HepG2 (cell line): Measurements from ENCODE around the gene BGN. TPM values are rescaled to one million over a fixed set of nuclear protein-coding genes. Genes with fewer than 3 reads are reported as not detected.

Experiments
- CC2D1A ChIP-seq: sonication (generic); formaldehyde crosslinking; IDR thresholded peaks from 2 replicates; pipeline ENCODE4 v1.8.1; 2023; ENCODE audit warnings: mild to moderate bottlenecking, missing genetic modification reagents
- CHD2 ChIP-seq: IDR thresholded peaks from 2 replicates; pipeline ENCODE4 v1.6.1; 2011; ENCODE audit warnings: low read depth, low read length, improper control_type of control experiment
- ETV6 ChIP-seq: sonication (generic); formaldehyde crosslinking; conservative IDR thresholded peaks from 2 replicates; pipeline ENCODE4 v1.4.0; 2020; ENCODE audit warnings: missing genetic modification reagents
- FIP1L1 ChIP-seq: fragments of 200-400 bp; formaldehyde crosslinking; IDR thresholded peaks from 2 replicates; pipeline ENCODE4 v1.6.1; 2018; ENCODE audit warnings: low read depth, mild to moderate bottlenecking, low read length, moderate library complexity, borderline replicate concordance; ENCODE audit not compliant: insufficient read depth
- GABPB1 ChIP-seq: IDR thresholded peaks from 2 replicates; pipeline ENCODE4 v1.6.1; 2016; ENCODE audit warnings: mild to moderate bottlenecking, missing genetic modification reagents, moderate library complexity, missing compliant biosample characterization
- GTF3A ChIP-seq: sonication (generic); formaldehyde crosslinking; conservative IDR thresholded peaks from 2 replicates; pipeline ENCODE4 v1.4.0; 2020; ENCODE audit warnings: mild to moderate bottlenecking, missing genetic modification reagents
- HNRNPUL1 ChIP-seq: fragments of 200-400 bp; formaldehyde crosslinking; IDR thresholded peaks from 2 replicates; pipeline ENCODE4 v1.6.1; 2017; ENCODE audit warnings: low read depth, mild to moderate bottlenecking, low read length, moderate library complexity
- IKZF5 ChIP-seq: IDR thresholded peaks from 2 replicates; pipeline ENCODE4 v1.6.1; 2018; ENCODE audit warnings: missing genetic modification reagents, mild to moderate bottlenecking, missing compliant biosample characterization
- JUND ChIP-seq: sonication (generic); formaldehyde crosslinking; IDR thresholded peaks from 2 replicates; pipeline ENCODE4 v1.8.0; 2022; ENCODE audit warnings: mild to moderate bottlenecking, missing genetic modification reagents
- KDM2A ChIP-seq: sonication (generic); formaldehyde crosslinking; IDR thresholded peaks from 2 replicates; pipeline ENCODE4 v1.4.0; 2020; ENCODE audit warnings: low read depth, missing genetic modification reagents, borderline replicate concordance
- KDM4B ChIP-seq: sonication (generic); formaldehyde crosslinking; IDR thresholded peaks from 2 replicates; pipeline ENCODE4 v1.4.0; 2020; ENCODE audit warnings: missing genetic modification reagents
- MED13 ChIP-seq: sonication (generic); formaldehyde crosslinking; IDR thresholded peaks from 2 replicates; pipeline ENCODE4 v1.5.0; 2020; ENCODE audit warnings: missing genetic modification reagents
- MIXL1 ChIP-seq: IDR thresholded peaks from 2 replicates; pipeline ENCODE4 v1.6.1; 2016
- NRL ChIP-seq: sonication (generic); formaldehyde crosslinking; IDR thresholded peaks from 2 replicates; pipeline ENCODE4 v1.5.0; 2020; ENCODE audit warnings: missing genetic modification reagents, mild to moderate bottlenecking, moderate library complexity, borderline replicate concordance
- PAWR ChIP-seq: sonication (generic); formaldehyde crosslinking; IDR thresholded peaks from 2 replicates; pipeline ENCODE4 v1.4.0; 2020; ENCODE audit warnings: missing genetic modification reagents, mild to moderate bottlenecking, borderline replicate concordance
- RARA ChIP-seq: IDR thresholded peaks from 2 replicates; pipeline ENCODE4 v1.6.1; 2016; ENCODE audit warnings: missing genetic modification reagents, missing compliant biosample characterization
- RBFOX2 ChIP-seq: fragments of 200-400 bp; formaldehyde crosslinking; IDR thresholded peaks from 2 replicates; pipeline ENCODE4 v1.6.1; 2017; ENCODE audit warnings: low read depth, mild to moderate bottlenecking, low read length
- SSRP1 ChIP-seq: IDR thresholded peaks from 2 replicates; pipeline ENCODE4 v1.6.1; 2016; ENCODE audit warnings: control low read depth
- STAT6 ChIP-seq: sonication (generic); formaldehyde crosslinking; IDR thresholded peaks from 2 replicates; pipeline ENCODE4 v1.4.0; 2020; ENCODE audit warnings: missing genetic modification reagents, mild to moderate bottlenecking, borderline replicate concordance
- TBX3 ChIP-seq: fragments of 450-650 bp; IDR thresholded peaks from 2 replicates; pipeline ENCODE4 v1.6.1; 2017; ENCODE audit warnings: antibody characterized with exemption, mild to moderate bottlenecking, inconsistent platforms, borderline replicate concordance
- TMF1 ChIP-seq: sonication (generic); formaldehyde crosslinking; IDR thresholded peaks from 2 replicates; pipeline ENCODE4 v1.8.1; 2022; ENCODE audit warnings: low read depth, missing genetic modification reagents
- ZNF567 ChIP-seq: sonication (generic); formaldehyde crosslinking; IDR thresholded peaks from 2 replicates; pipeline ENCODE4 v1.8.1; 2023; ENCODE audit warnings: mild to moderate bottlenecking, missing genetic modification reagents, borderline replicate concordance
- polyA plus RNA-seq, 8 experiments: library from polyadenylated mRNA; depleted of rRNA in 3 of 8; stranded (reverse) in 7 of 8; unstranded in 1 of 8; fragments of >200 nt; fragmentation: Illumina TruSeq in 4 of 8; extraction: Trizol in 4 of 8; gene quantifications; 2 replicates each; pipeline versions ENCODE4 v1.2.1 to v1.2.3, GENCODE V29; 2011 to 2016; ENCODE audit warnings: low read depth in 4 of 8, missing spikeins in 1 of 8, mixed read lengths in 1 of 8; ENCODE audit not compliant: insufficient read depth in 1 of 8
- total RNA-seq, 5 experiments: library from RNA; depleted of rRNA; stranded (reverse); fragments of >200 nt; fragmentation: Illumina TruSeq; extraction: Trizol; gene quantifications; 2 replicates each; pipeline ENCODE4 v1.2.3, GENCODE V29; 2016; ENCODE audit warnings: low read depth in 1 of 5
- TF ChIP-seq, protein P1 (sequence below): fragments of 450-650 bp; IDR thresholded peaks from 2 replicates; pipeline ENCODE4 v1.6.1; 2017; ENCODE audit warnings: mild to moderate bottlenecking
- TF ChIP-seq, protein P2 (sequence below): sonication (generic); formaldehyde crosslinking; IDR thresholded peaks from 2 replicates; pipeline ENCODE4 v1.8.1; 2023; ENCODE audit warnings: mild to moderate bottlenecking, inconsistent platforms, moderate library complexity, missing genetic modification reagents, borderline replicate concordance

BGN gene
- total and polyA plus RNA-seq, 2 of the 13 experiments (the other 11 are each of a cell fraction or from before 2014, with no cell fraction given) = 0.18 to 0.63 TPM

DNA sequence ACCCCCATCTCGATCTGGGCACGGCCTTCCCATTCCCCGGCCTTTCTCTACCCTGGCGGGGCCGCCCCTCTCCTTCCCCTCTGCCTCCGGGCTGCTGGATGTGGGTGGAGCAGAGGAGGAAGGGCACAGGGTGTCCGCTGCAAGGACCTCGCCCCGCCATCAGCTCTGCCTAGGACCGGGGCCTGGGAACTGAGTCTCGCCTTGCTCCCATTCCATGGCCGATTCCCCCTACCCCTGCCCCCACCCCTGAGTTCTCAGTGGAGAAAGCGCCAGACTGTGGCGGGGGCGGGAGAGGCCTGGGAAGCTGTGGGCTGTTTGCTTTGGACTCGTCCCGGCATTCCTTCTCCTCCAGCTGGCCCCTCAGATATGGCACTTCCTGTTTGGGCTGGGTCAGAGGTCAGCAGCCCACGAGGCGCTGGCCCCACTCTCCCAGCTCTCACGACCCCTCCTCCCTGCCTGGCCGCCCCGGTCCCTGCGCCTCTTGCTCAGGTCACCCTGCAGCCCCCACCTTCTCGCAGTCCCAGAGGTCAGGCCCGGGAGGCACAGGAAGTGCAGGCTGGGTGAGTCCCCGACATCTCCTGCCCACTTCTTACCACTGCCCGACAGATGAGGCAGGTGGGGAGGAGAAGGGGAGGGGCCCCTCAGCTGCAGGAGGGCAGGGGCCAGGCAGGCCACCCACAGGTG lies 6.4 kb upstream of the BGN start (continued):
- TF ChIP-seq, protein P1, sequence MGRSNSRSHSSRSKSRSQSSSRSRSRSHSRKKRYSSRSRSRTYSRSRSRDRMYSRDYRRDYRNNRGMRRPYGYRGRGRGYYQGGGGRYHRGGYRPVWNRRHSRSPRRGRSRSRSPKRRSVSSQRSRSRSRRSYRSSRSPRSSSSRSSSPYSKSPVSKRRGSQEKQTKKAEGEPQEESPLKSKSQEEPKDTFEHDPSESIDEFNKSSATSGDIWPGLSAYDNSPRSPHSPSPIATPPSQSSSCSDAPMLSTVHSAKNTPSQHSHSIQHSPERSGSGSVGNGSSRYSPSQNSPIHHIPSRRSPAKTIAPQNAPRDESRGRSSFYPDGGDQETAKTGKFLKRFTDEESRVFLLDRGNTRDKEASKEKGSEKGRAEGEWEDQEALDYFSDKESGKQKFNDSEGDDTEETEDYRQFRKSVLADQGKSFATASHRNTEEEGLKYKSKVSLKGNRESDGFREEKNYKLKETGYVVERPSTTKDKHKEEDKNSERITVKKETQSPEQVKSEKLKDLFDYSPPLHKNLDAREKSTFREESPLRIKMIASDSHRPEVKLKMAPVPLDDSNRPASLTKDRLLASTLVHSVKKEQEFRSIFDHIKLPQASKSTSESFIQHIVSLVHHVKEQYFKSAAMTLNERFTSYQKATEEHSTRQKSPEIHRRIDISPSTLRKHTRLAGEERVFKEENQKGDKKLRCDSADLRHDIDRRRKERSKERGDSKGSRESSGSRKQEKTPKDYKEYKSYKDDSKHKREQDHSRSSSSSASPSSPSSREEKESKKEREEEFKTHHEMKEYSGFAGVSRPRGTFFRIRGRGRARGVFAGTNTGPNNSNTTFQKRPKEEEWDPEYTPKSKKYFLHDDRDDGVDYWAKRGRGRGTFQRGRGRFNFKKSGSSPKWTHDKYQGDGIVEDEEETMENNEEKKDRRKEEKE = no peak
- TF ChIP-seq JUND (CRISPR knock-in tag) = no peak
- TF ChIP-seq RARA (CRISPR knock-in tag) = peak; percentile 69
- TF ChIP-seq CC2D1A (CRISPR knock-in tag) = no peak
- no peak for TF ChIP-seq GTF3A
- no peak for TF ChIP-seq HNRNPUL1
- TF ChIP-seq MIXL1 (CRISPR knock-in tag) = no peak
- TF ChIP-seq, protein P2, sequence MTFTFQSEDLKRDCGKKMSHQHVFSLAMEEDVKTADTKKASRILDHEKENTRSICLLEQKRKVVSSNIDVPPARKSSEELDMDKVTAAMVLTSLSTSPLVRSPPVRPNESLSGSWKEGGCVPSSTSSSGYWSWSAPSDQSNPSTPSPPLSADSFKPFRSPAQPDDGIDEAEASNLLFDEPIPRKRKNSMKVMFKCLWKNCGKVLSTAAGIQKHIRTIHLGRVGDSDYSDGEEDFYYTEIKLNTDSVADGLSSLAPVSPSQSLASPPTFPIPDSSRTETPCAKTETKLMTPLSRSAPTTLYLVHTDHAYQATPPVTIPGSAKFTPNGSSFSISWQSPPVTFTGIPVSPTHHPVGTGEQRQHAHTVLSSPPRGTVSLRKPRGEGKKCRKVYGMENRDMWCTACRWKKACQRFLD (CRISPR knock-in tag) = no peak
- TF ChIP-seq IKZF5 (CRISPR knock-in tag) = no peak
- TF ChIP-seq KDM2A = no peak
- no peak for TF ChIP-seq KDM4B
- no peak for TF ChIP-seq MED13
- no peak for TF ChIP-seq STAT6 (CRISPR knock-in tag)
- TF ChIP-seq FIP1L1 = no peak
- no peak for TF ChIP-seq NRL
- TF ChIP-seq SSRP1 (CRISPR knock-in tag) = no peak
- peak; percentile 89 for TF ChIP-seq GABPB1 (CRISPR knock-in tag)
- no peak for TF ChIP-seq ZNF567
- peak; percentile 39; the same call in 1 of the 2 replicates for TF ChIP-seq RBFOX2
- TF ChIP-seq ETV6 = no peak
- no peak for TF ChIP-seq TMF1 (CRISPR knock-in tag)
- TF ChIP-seq CHD2 = no peak
- no peak for TF ChIP-seq TBX3
- no peak for TF ChIP-seq PAWR
